ENCODE data around the gene MKKS. TPM values are rescaled to one million over a fixed set of nuclear protein-coding genes. Genes with fewer than 3 reads are reported as not detected.

The MKKS gene
- total and polyA plus RNA-seq, 2 of the 13 experiments (the other 11 are each of a cell fraction or from before 2014, with no cell fraction given), result 26.7 to 34.5 TPM

DNA sequence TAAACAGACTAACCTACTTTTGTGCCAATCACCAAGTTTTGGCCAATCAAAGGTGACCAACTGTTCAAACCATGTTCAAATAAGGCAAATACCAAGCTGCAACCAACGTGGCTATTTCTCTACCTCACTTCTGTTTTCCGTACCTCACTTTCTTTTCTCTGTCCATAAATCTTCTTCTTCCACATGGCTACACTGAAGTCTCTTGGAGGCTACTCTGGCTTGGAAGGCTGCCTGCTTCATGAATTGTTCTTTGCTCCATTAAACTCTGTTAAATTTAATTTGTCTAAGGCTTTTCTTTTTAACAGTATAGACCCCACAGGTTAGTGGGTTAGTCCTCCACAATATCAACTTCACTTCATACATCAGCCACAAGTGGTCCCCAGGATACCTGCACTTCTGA, 58.8 kb downstream of the MKKS start (continued):
- TF ChIP-seq, protein P1, sequence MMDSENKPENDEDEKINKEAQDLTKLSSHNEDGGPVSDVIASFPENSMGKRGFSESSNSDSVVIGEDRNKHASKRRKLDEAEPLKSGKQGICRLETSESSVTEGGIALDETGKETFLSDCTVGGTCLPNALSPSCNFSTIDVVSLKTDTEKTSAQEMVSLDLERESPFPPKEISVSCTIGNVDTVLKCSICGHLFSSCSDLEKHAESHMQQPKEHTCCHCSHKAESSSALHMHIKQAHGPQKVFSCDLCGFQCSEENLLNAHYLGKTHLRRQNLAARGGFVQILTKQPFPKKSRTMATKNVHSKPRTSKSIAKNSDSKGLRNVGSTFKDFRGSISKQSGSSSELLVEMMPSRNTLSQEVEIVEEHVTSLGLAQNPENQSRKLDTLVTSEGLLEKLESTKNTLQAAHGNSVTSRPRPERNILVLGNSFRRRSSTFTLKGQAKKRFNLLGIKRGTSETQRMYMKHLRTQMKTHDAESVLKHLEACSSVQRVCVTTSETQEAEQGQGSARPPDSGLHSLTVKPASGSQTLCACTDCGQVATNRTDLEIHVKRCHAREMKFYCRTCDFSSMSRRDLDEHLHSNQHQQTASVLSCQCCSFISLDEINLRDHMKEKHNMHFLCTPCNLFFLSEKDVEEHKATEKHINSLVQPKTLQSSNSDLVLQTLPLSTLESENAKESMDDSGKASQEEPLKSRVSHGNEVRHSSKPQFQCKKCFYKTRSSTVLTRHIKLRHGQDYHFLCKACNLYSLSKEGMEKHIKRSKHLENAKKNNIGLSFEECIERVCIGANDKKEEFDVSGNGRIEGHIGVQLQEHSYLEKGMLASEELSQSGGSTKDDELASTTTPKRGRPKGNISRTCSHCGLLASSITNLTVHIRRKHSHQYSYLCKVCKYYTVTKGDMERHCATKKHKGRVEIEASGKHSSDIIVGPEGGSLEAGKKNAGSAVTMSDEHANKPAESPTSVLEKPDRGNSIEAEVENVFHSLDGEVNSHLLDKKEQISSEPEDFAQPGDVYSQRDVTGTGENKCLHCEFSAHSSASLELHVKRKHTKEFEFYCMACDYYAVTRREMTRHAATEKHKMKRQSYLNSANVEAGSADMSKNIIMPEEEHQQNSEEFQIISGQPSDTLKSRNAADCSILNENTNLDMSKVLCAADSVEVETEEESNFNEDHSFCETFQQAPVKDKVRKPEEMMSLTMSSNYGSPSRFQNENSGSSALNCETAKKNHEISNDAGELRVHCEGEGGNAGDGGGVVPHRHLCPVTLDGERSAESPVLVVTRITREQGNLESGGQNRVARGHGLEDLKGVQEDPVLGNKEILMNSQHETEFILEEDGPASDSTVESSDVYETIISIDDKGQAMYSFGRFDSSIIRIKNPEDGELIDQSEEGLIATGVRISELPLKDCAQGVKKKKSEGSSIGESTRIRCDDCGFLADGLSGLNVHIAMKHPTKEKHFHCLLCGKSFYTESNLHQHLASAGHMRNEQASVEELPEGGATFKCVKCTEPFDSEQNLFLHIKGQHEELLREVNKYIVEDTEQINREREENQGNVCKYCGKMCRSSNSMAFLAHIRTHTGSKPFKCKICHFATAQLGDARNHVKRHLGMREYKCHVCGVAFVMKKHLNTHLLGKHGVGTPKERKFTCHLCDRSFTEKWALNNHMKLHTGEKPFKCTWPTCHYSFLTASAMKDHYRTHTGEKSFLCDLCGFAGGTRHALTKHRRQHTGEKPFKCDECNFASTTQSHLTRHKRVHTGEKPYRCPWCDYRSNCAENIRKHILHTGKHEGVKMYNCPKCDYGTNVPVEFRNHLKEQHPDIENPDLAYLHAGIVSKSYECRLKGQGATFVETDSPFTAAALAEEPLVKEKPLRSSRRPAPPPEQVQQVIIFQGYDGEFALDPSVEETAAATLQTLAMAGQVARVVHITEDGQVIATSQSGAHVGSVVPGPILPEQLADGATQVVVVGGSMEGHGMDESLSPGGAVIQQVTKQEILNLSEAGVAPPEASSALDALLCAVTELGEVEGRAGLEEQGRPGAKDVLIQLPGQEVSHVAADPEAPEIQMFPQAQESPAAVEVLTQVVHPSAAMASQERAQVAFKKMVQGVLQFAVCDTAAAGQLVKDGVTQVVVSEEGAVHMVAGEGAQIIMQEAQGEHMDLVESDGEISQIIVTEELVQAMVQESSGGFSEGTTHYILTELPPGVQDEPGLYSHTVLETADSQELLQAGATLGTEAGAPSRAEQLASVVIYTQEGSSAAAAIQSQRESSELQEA (CRISPR knock-in tag; IDR thresholded peaks at IDR 0.05; ENCODE audit: not compliant biosample characterization), result no peak
- TF ChIP-seq, protein P2, sequence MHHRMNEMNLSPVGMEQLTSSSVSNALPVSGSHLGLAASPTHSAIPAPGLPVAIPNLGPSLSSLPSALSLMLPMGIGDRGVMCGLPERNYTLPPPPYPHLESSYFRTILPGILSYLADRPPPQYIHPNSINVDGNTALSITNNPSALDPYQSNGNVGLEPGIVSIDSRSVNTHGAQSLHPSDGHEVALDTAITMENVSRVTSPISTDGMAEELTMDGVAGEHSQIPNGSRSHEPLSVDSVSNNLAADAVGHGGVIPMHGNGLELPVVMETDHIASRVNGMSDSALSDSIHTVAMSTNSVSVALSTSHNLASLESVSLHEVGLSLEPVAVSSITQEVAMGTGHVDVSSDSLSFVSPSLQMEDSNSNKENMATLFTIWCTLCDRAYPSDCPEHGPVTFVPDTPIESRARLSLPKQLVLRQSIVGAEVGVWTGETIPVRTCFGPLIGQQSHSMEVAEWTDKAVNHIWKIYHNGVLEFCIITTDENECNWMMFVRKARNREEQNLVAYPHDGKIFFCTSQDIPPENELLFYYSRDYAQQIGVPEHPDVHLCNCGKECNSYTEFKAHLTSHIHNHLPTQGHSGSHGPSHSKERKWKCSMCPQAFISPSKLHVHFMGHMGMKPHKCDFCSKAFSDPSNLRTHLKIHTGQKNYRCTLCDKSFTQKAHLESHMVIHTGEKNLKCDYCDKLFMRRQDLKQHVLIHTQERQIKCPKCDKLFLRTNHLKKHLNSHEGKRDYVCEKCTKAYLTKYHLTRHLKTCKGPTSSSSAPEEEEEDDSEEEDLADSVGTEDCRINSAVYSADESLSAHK (CRISPR knock-in tag; IDR thresholded peaks at IDR 0.05; ENCODE audit: borderline replicate concordance), result no peak
- TF ChIP-seq MTA1 (CRISPR knock-in tag; IDR thresholded peaks at IDR 0.05; ENCODE audit: borderline replicate concordance) (no peak), HNRNPLL (IDR thresholded peaks at IDR 0.05; ENCODE audit: low read depth, low read length, poor library complexity, severe bottlenecking) (no peak), ZNF343 (CRISPR knock-in tag; IDR thresholded peaks at IDR 0.05) (no peak)
- TF ChIP-seq, protein P3, sequence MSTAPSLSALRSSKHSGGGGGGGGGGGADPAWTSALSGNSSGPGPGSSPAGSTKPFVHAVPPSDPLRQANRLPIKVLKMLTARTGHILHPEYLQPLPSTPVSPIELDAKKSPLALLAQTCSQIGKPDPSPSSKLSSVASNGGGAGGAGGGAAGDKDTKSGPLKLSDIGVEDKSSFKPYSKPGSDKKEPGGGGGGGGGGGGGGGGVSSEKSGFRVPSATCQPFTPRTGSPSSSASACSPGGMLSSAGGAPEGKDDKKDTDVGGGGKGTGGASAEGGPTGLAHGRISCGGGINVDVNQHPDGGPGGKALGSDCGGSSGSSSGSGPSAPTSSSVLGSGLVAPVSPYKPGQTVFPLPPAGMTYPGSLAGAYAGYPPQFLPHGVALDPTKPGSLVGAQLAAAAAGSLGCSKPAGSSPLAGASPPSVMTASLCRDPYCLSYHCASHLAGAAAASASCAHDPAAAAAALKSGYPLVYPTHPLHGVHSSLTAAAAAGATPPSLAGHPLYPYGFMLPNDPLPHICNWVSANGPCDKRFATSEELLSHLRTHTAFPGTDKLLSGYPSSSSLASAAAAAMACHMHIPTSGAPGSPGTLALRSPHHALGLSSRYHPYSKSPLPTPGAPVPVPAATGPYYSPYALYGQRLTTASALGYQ (CRISPR knock-in tag; IDR thresholded peaks at IDR 0.05), result no peak

All from HepG2 (cell line).